Tibial artery (tissue), 4 donors: ENCODE data around the gene HDAC6.

Experiments used
- DNase-seq, 2 donors: peaks; one replicate each; pipeline ENCODE4 v3.0.0-alpha.2; 2019
- H3K27ac ChIP-seq, 2 donors: fragments of 200-600 bp; sonication (generic) in 1 of 2; 1 replicate in 1 of 2; 2 replicates in 1 of 2; pipeline ENCODE4 v1.5.1; 2018 to 2019; ENCODE audit warnings: mild to moderate bottlenecking in 1 of 2
- H3K27me3 ChIP-seq, 2 donors: fragments of 200-600 bp; sonication (generic) in 1 of 2; one replicate each; pipeline versions ENCODE4 v1.5.1 to v1.6.0; 2016 to 2019
- H3K36me3 ChIP-seq, 3 donors: fragments of 200-600 bp; sonication (generic) in 2 of 3; one replicate each; pipeline ENCODE4 v1.5.1; 2016 to 2019; ENCODE audit warnings: mild to moderate bottlenecking in 2 of 3
- H3K4me1 ChIP-seq, 4 donors: fragments of 200-600 bp; sonication (generic) in 2 of 4; 1 replicate in 3 of 4; 2 replicates in 1 of 4; pipeline ENCODE4 v1.5.1; 2016 to 2019
- H3K4me3 ChIP-seq, 2 donors: fragments of 200-600 bp; sonication (generic) in 1 of 2; 1 replicate in 1 of 2; 2 replicates in 1 of 2; pipeline ENCODE4 v1.5.1; 2018 to 2019; ENCODE audit warnings: mild to moderate bottlenecking in 2 of 2
- H3K9me3 ChIP-seq, 3 donors: fragments of 200-600 bp; sonication (generic) in 1 of 3; one replicate each; pipeline ENCODE4 v1.5.1; 2016 to 2019
- CTCF ChIP-seq, 2 experiments: fragments of 200-600 bp in 1 of 2; fragments of 450-650 bp in 1 of 2; IDR thresholded peaks; one replicate each; pipeline ENCODE4 v1.5.1; 2017 to 2019; ENCODE audit warnings: antibody characterized with exemption in 2 of 2, mild to moderate bottlenecking in 1 of 2, moderate library complexity in 1 of 2
- intact Hi-C: fragments of 100-400 bp; cut with DNase I; formaldehyde crosslinking; loops from one replicate; pipeline ENCODE4 v1.15.0; 2023; ENCODE audit warnings: low total_unique reads

Gene HDAC6

GRCh38 chrX:48769230-48769629, 32.6 kb upstream of the HDAC6 start:
- Histone ChIP-seq H3K4me3 (no peak overlapping the region), H3K36me3 (no peaks in the 10 kb centered on the region), H3K27ac (no peak overlapping the region), H3K9me3 (no peaks in the 10 kb centered on the region), H3K4me1 (no peaks in the 10 kb centered on the region), H3K27me3 (no peaks in the 10 kb centered on the region)
- DNase-seq, result no peak
- intact Hi-C loops, result no loop called here
- TF ChIP-seq CTCF (IDR thresholded peaks at IDR 0.05), result no peak

- Histone ChIP-seq H3K4me1 (no peaks in the 10 kb centered on the region), H3K27me3 (no peaks in the 10 kb centered on the region), H3K36me3 (no peaks in the 10 kb centered on the region), H3K27ac (no peak overlapping the region), H3K4me3 (no peak overlapping the region), H3K9me3 (no peaks in the 10 kb centered on the region)
- no peak for DNase-seq
- TF ChIP-seq CTCF (IDR thresholded peaks at IDR 0.05), result no peak
- intact Hi-C loops, result no loop called here
Observed at GRCh38 chrX:48770296-48770695, 31.6 kb upstream of the HDAC6 start.

GRCh38 chrX:48772602-48773001, 29.3 kb upstream of the HDAC6 start:
- TF ChIP-seq CTCF (IDR thresholded peaks at IDR 0.05), result no peak
- intact Hi-C loops, result no loop called here
- H3K27ac ChIP-seq, result no peak overlapping the region
- H3K36me3 ChIP-seq, result no peaks in the 10 kb centered on the region
- H3K27me3 ChIP-seq, result no peaks in the 10 kb centered on the region
- no peaks in the 10 kb centered on the region for H3K4me1 ChIP-seq
- H3K9me3 ChIP-seq, result no peaks in the 10 kb centered on the region
- no peak for DNase-seq
- H3K4me3 ChIP-seq, result no peak overlapping the region

- H3K36me3 ChIP-seq, result no peaks in the 10 kb centered on the region
- intact Hi-C loops, result no loop called here
- no peak overlapping the region for H3K4me3 ChIP-seq
- no peak overlapping the region for H3K27ac ChIP-seq
- H3K9me3 ChIP-seq, result no peaks in the 10 kb centered on the region
- H3K27me3 ChIP-seq, result no peaks in the 10 kb centered on the region
- DNase-seq, result no peak
- H3K4me1 ChIP-seq, result no peaks in the 10 kb centered on the region
- TF ChIP-seq CTCF (IDR thresholded peaks at IDR 0.05), result no peak
Observed at GRCh38 chrX:48776818-48777439, 24.9 kb upstream of the HDAC6 start.

GRCh38 chrX:48779399-48779798, 22.5 kb upstream of the HDAC6 start:
- intact Hi-C loops, result no loop called here

More at GRCh38 chrX:48779399-48779798, 22.5 kb upstream of the HDAC6 start:
- H3K27ac ChIP-seq, result no peak overlapping the region
- no peaks in the 10 kb centered on the region for H3K36me3 ChIP-seq
- no peak for DNase-seq
- no peaks in the 10 kb centered on the region for H3K9me3 ChIP-seq
- no peak overlapping the region for H3K4me3 ChIP-seq
- H3K4me1 ChIP-seq, result no peaks in the 10 kb centered on the region
- TF ChIP-seq CTCF (IDR thresholded peaks at IDR 0.05), result no peak
- H3K27me3 ChIP-seq, result no peaks in the 10 kb centered on the region
